Breast epithelium (tissue), 3 donors: ENCODE data around the gene HOXC5.

Experiments used
- CTCF ChIP-seq, 3 donors: fragments of 450-650 bp; IDR thresholded peaks; one replicate each; pipeline ENCODE4 v1.5.1; 2016 to 2017; ENCODE audit warnings: antibody characterized with exemption in 3 of 3, mild to moderate bottlenecking in 3 of 3, moderate library complexity in 3 of 3
- POLR2A ChIP-seq: fragments of 450-650 bp; IDR thresholded peaks from one replicate; pipeline ENCODE4 v1.6.1; 2016; ENCODE audit warnings: antibody characterized with exemption, mild to moderate bottlenecking, moderate library complexity

- TF ChIP-seq CTCF (IDR thresholded peaks at IDR 0.05) (no peak), POLR2A (no peak)
Observed at GRCh38 chr12:54053751-54054741, 21.2 kb downstream of the HOXC5 start, which contains the start of gene HOXC4.
